GM12878 (cell line): Measurements from ENCODE around the gene ITPR3.

Experiments
- CTCF ChIP-seq, 3 experiments: IDR thresholded peaks in 2 of 3; conservative IDR thresholded peaks in 1 of 3; 2 replicates each; pipeline ENCODE4 v1.5.1; 2011; ENCODE audit warnings: low read depth in 3 of 3, low read length in 3 of 3, mild to moderate bottlenecking in 3 of 3, control low read depth in 2 of 3, moderate library complexity in 2 of 3, inconsistent platforms in 1 of 3, mixed read lengths in 1 of 3; ENCODE audit not compliant: control insufficient read depth in 2 of 3, insufficient read depth in 1 of 3; ENCODE audit errors: extremely low read depth in 1 of 3
- GABPA ChIP-seq: IDR thresholded peaks from 2 replicates; pipeline ENCODE4 v1.6.1; 2014; ENCODE audit warnings: antibody characterized with exemption, low read depth, mild to moderate bottlenecking, inconsistent platforms
- HCFC1 ChIP-seq: fragments of 150-350 bp; IDR thresholded peaks from 2 replicates; pipeline ENCODE4 v1.6.1; 2014; ENCODE audit warnings: low read length
- POLR2A ChIP-seq: IDR thresholded peaks from 2 replicates; pipeline ENCODE4 v1.6.1; 2011; ENCODE audit warnings: low read depth, mild to moderate bottlenecking, low read length
- ZNF207 ChIP-seq: fragments of 450-650 bp; IDR thresholded peaks from 2 replicates; pipeline ENCODE4 v1.6.1; 2014; ENCODE audit warnings: antibody characterized with exemption, mild to moderate bottlenecking, borderline replicate concordance

- TF ChIP-seq CTCF (IDR thresholded peaks at IDR 0.05 in 2 of 3, conservative IDR thresholded peaks at IDR 0.05 in 1 of 3; ENCODE audit: control insufficient read depth in 2 of 3, extremely low read depth in 1 of 3, insufficient read depth in 1 of 3, low read depth in 3 of 3, low read length in 3 of 3): no peak
- TF ChIP-seq ZNF207: no peak
- TF ChIP-seq POLR2A: no peak
- no peak for TF ChIP-seq HCFC1
- TF ChIP-seq GABPA: no peak
Measured at GRCh38 chr6:33667072-33667471, 46.0 kb downstream of the ITPR3 start.
